ENCODE measurements around the gene TBX2. TPM values are rescaled to one million over a fixed set of nuclear protein-coding genes. Genes with fewer than 3 reads are reported as not detected.
"Not testable (repeated sequence)": the region's sequence is repeated elsewhere in the genome, so short reads cannot be mapped to it uniquely, and the experiment has no call there.

TBX2 gene
- 7.4 TPM for total RNA-seq

GRCh38 chr17:61399131-61400065, at the start of gene TBX2:
TSS of gene TBX2 (plus strand) at chr17:61399843. CDS start at chr17:61400177, 334 bp downstream.
- peak; percentile 56 for ATAC-seq

GRCh38 chr17:61351745-61352407, 47.8 kb upstream of the TBX2 start:
- no peak for ATAC-seq

More at GRCh38 chr17:61399131-61400065, at the start of gene TBX2:
- peak; percentile 72 for DNase-seq (ENCODE audit: low spot score)

GRCh38 chr17:61352408-61352770, 47.3 kb upstream of the TBX2 start:
- DNase-seq (ENCODE audit: low spot score) (no peak), ATAC-seq (peak; percentile 30)

More at GRCh38 chr17:61351745-61352407, 47.8 kb upstream of the TBX2 start:
- no peak for DNase-seq (ENCODE audit: low spot score)

DNA sequence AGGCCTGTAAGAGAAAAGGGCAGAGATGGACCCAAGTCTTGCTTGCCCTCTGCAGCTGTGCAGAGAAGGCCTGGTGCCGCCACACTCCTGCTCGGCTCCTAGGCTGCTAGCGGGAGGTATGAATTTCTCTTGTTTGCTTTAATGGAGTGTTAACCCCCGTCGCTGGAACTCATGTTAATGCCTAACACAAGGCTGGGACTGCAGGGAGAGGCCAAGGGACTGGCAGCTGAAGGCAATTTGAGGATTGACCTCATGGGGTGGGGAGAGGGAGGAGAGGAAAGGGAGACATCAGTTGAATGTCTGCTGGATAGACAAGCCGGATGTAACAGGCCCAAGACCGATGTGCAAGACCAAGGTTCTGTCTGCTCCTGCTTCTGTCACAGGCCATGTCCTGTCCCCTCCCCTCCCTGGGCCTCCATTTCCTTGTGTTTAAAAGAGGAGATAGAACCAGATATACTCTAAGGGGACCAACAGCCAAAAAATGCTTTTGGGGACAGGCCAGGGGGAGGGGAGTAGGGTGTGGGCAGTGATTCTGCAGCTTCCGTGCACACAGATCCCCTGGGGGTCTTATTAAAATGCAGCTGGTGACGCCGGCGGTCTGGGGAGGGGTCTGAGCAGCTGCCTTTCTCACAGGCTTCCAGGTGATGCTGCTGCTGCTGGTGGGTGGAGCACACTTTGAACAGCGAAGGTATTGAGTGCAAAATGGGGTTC, 46.7 kb upstream of the TBX2 start:
- ATAC-seq, result no peak

GRCh38 chr17:61353615-61354014, 46.0 kb upstream of the TBX2 start:
- ATAC-seq (no peak), DNase-seq (ENCODE audit: low spot score) (no peak)

More for the DNA sequence above, 46.7 kb upstream of the TBX2 start:
- DNase-seq (ENCODE audit: low spot score), result no peak

GRCh38 chr17:61354895-61355874, 44.5 kb upstream of the TBX2 start:
- no peak for ATAC-seq
- DNase-seq (ENCODE audit: low spot score), result no peak

- ATAC-seq; DNase-seq (ENCODE audit: low spot score): not testable (repeated sequence)
These were observed 42.6 kb upstream of the TBX2 start for GRCh38 chr17:61357061-61357460.

- not testable (repeated sequence) for ATAC-seq; DNase-seq (ENCODE audit: low spot score)
These were observed 40.1 kb upstream of the TBX2 start for GRCh38 chr17:61359513-61359912.

DNA sequence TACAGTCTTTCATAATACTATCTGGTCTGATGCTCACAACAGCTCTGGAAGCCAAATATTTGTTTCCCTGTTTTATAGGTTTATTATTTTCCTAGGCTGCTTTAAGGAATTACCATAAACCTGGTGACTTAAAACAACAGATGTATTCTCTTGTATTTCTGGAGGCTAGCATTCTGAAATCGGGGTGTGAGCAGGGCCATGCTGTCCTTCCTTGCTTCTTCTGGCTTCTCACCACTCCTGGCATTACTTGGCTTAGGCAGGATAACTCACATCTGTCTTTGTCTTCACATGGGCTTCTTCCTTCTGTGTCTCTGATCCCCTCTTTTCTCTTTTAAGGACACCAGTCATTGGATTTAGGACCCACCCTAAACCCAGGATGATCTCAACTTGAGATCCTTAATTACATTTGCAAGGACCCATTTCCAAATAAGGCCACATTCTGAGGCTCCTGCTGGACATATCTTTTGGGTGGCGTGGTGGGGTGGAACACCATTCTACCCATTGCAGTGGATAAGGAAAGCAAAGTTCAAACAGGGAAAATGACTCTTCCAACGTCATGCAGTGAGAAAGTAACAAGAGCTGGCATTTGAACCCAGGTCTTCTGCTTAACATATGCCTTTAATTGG, 39.2 kb upstream of the TBX2 start:
- DNase-seq (ENCODE audit: low spot score) (no peak), ATAC-seq (no peak)

GRCh38 chr17:61361084-61361483, 38.6 kb upstream of the TBX2 start:
- ATAC-seq (no peak), DNase-seq (ENCODE audit: low spot score) (no peak)

DNA sequence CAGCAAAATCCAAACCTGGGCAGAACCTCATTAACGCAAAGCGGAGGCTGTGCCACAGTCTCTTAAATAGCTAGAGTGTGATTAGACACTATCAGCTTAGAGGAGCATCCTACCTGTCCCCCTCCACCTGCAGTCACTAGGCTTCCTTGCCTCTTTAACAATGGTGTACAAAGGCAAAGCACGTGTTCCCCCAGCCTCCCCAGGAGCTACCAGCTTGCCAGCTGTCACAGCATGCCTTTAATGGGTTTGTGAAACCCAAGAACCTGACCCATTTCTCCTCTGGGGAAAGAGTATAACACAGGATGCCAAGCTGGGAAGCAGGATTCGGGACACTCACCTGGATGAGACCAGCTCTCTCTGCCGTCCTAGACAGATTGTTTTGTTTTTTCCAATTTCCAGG, 37.2 kb upstream of the TBX2 start:
- ATAC-seq (no peak), DNase-seq (ENCODE audit: low spot score) (no peak)

DNA sequence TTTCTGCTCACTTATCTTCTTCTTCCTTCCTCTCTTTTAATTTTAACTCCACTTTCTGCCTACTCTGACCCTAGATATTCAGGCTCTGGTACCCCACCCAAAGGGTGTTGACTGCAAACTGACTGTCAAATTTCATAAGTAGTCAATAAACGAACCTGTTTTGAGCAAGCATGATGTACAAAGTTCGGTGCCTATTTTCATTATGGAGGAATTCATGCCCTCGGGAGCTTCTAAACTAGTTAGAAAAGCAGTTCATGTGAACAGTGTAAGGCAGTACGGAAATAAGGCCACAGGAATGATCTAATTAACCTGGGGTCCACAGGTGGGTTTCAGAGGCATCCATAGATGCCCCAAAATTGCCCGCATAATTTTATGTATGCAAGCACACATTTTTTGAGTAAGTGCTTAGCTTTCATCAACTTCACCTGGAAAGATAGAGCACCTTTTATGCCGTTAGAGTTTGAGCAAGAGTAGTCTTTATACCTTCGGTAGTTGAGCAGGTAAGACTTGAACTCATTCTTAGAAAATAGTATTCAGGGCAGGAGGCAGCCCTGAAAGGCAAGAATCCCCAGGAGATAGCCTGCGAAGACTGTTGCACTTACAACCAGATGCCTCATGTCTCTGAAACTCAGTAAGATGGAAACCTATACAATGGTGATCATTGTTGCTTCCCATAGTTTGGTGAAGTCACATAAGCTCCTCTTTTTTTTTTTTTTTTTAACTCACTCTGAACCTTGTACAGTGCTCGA, 36.6 kb upstream of the TBX2 start:
- ATAC-seq (no peak), DNase-seq (ENCODE audit: low spot score) (no peak)

DNA sequence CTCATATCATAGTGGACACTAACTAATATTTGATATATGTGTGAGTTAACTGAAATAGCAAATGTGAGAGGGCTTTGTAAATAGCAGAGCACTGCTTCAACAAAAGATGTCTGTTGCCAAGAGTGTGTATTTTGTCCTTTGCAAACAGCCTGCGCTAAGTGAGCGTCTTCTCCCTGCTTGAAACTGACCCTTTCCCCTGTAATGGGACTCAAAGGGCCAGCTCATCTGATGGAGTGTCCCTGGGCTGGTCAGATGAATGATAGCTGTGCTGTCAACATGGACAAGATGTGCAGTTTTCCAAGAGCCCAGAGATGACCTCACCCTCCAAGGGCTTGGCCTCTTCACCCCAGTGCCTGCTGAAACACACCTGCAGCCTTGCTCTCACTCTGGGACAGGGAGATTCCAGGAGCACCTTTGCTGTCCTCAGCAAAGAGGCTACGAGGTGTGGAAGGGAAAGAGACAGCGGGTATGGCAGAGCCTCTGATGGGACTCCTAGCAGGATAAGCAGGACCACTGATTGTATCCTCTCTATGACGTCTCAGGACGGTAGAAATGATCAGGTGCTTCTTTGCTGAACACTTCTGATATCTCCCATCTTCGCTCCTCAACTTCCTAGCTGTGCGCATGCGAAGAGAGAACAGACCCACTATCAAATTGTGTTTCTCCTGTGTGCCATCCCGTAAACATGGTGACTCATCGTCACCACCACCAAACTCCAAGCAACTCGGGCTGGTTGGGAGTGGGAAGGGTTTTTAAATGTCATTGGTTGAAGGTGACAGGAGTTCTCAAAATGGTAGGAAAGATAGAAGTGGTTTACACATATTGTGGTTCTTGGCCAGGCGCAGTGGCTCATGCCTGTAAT, 35.8 kb upstream of the TBX2 start:
- ATAC-seq (no peak), DNase-seq (ENCODE audit: low spot score) (no peak)

DNA sequence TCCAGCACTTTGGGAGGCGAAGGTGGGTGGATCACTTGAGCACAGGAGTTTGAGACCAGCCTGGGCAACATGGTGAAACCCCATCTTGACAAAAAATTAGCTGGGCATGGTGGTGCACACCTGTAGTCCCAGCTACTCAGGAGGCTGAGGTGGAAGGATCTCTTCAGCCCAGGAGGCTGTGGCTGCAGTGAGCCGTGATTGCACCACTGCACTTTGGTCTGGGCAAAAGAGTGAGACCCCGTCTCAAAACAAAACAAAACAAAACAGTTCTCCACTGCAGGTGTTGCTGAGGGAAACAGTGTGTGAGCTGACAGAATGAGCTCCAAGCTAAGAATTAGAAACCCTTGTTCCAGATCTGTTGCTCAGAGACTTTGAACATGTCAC, 35.2 kb upstream of the TBX2 start:
- DNase-seq (ENCODE audit: low spot score), result no peak
- no peak for ATAC-seq

DNA sequence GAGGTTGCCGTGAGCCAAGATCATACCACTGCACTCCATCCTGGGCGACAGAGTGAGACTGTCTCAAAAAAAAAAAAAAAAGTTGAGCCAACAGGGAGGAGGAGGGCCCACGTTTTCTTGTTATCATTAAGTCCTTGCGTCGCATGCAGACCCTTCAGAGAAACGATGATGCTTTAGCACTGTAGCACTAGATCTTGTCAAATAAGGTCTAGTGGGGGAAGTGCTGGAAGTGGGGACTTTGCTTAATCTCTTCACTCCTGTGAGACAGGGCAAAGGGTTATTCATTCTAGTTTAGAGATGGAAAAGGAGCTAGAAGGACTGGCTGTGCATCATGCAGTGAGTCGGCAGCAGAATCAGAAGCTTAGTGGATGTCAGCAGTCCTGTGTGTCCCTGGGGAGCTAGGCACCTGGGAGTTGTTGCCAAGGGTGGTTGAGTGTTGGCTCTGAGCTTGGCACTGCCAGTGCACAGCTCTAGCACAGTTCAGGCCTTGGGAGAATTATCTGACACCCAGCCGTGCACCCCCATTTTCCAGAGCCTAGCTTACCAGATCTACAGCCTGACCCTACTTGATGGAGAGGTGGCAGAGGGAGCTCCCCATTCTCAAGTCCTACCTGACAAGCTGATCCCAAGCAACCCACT, 33.4 kb upstream of the TBX2 start:
- no peak for DNase-seq (ENCODE audit: low spot score)
- peak; percentile 33 for ATAC-seq

- no peak for DNase-seq (ENCODE audit: low spot score)
These were observed 32.8 kb upstream of the TBX2 start for GRCh38 chr17:61366715-61367413.

More at GRCh38 chr17:61366715-61367413, 32.8 kb upstream of the TBX2 start:
- ATAC-seq, result peak; percentile 69
